Pancreas (tissue), 10 donors: Measurements from ENCODE around the gene SPARC. TPM values are rescaled to one million over a fixed set of nuclear protein-coding genes. Genes with fewer than 3 reads are reported as not detected.

Experiments used
- ATAC-seq, 4 donors: fragments of 200-7000 bp; cut with Tn5 transposase; one replicate each; pipeline versions ENCODE4 v1.8.0 to v1.9.1; 2020; ENCODE audit warnings: mild to moderate bottlenecking in 4 of 4, moderate library complexity in 4 of 4
- DNase-seq, 6 donors: peaks; one replicate each; pipeline ENCODE4 v3.0.0-alpha.2; 2020
- FAIRE-seq: peaks from 2 replicates; lab custom pipeline; 2012; peaks lifted over from hg19 to GRCh38; lab: Jason Lieb, UNC
- H3K27ac ChIP-seq, 4 donors: fragments of 200-600 bp; sonication (generic); 1 replicate in 3 of 4; 2 replicates in 1 of 4; pipeline versions ENCODE4 v1.5.0 to v1.8.0; 2020
- H3K27me3 ChIP-seq, 4 donors: fragments of 200-600 bp; one replicate each; pipeline ENCODE4 v1.8.0; 2021
- H3K36me3 ChIP-seq, 3 donors: fragments of 200-600 bp; sonication (generic) in 1 of 3; one replicate each; pipeline versions ENCODE4 v1.5.0 to v1.8.0; 2020 to 2021
- H3K4me1 ChIP-seq, 3 donors: fragments of 200-600 bp; one replicate each; pipeline ENCODE4 v1.8.0; 2021
- H3K4me3 ChIP-seq, 4 donors: fragments of 200-600 bp; sonication (generic) in 2 of 4; one replicate each; pipeline versions ENCODE4 v1.5.0 to v1.8.0; 2020 to 2021
- H3K9me3 ChIP-seq, 4 donors: fragments of 200-600 bp; one replicate each; pipeline ENCODE4 v1.8.0; 2021
- WGBS, 2 donors: extraction: QIAGEN DNeasy Blood & Tissue Kit; methylation state at CpG; one replicate each; pipeline ENCODE4 v1.1.7; 2013; 5-methylcytosine and 5-hydroxymethylcytosine counted together
- intact Hi-C, 3 donors: fragments of 100-400 bp; cut with DNase I; formaldehyde crosslinking; loops; one replicate each; pipeline versions ENCODE4 v1.11.1 to v1.14.2; 2022
- polyA plus RNA-seq, 2 donors: library from polyadenylated mRNA; stranded (reverse); fragments of 200-250 nt; gene quantifications; one replicate each; pipeline ENCODE4 v1.2.3, GENCODE V29; 2013
- total RNA-seq, 6 donors: library from RNA; stranded (reverse); fragmentation: NEBNext Ultra II Directional in 4 of 6; extraction: Animal tissue kit (Norgen Biotek cat#: 25700) in 4 of 6; gene quantifications; one replicate each; pipeline versions ENCODE4 v1.2.1 to v1.2.4, GENCODE V29; 2021 to 2023
- TF ChIP-seq, protein P1 (sequence below), 4 donors: fragments of 200-600 bp; sonication (generic) in 3 of 4; IDR thresholded peaks; one replicate each; pipeline versions ENCODE4 v1.5.0 to v1.8.0; 2021; ENCODE audit warnings: antibody characterized with exemption in 4 of 4
- donor health status: healthy with polysubstance abuse.
- donor health status: DM: no; HTN: no; CAD: no; lungs with moderate emphysema.
- donor health status: DM: no; HTN: no; CAD: no.
- donor health status: control.
- donor health status: control.
- donor health status: Bipolar disorder and iron deficiency.
- donor health status: DM: yes; HTN: yes; CAD: no.
- donor health status: DM: no; HTN: no; CAD: no.
- donor health status: DM: no; HTN: no; CAD: no.
- donor health status: DM: yes; HTN: yes; CAD: no.

Gene SPARC
- total and polyA plus RNA-seq, 8 donors: 27.2 to 608 (median 60.7) TPM

DNA sequence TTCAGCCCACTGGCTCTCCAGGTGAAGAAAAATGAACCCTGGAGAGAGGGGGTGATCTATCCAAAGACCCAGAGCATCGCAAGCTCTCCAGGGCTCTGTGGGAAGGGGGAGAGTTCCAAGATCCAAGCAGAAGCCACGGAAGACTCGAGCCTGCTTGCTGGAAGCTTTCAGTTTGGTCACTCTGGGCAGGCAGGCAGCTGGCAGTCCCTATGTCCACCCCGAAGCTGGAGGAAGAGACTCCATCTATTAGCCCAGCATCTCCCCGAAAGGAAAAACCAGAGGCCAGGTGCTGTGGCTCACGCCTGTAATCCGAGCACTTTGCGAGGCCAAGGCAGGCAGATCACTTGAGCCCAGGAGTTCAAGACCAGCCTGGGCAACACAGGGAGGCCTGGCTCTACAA lies 10.7 kb upstream of the SPARC start:
- no peaks in the 10 kb centered on the region for H3K27me3 ChIP-seq
- no peaks in the 10 kb centered on the region for H3K4me1 ChIP-seq
- ATAC-seq (no peak), DNase-seq (no peak), FAIRE-seq (no peak)
- H3K9me3 ChIP-seq: no peaks in the 10 kb centered on the region
- TF ChIP-seq, protein P1, sequence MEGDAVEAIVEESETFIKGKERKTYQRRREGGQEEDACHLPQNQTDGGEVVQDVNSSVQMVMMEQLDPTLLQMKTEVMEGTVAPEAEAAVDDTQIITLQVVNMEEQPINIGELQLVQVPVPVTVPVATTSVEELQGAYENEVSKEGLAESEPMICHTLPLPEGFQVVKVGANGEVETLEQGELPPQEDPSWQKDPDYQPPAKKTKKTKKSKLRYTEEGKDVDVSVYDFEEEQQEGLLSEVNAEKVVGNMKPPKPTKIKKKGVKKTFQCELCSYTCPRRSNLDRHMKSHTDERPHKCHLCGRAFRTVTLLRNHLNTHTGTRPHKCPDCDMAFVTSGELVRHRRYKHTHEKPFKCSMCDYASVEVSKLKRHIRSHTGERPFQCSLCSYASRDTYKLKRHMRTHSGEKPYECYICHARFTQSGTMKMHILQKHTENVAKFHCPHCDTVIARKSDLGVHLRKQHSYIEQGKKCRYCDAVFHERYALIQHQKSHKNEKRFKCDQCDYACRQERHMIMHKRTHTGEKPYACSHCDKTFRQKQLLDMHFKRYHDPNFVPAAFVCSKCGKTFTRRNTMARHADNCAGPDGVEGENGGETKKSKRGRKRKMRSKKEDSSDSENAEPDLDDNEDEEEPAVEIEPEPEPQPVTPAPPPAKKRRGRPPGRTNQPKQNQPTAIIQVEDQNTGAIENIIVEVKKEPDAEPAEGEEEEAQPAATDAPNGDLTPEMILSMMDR (IDR thresholded peaks at IDR 0.05): no peak
- 68 to 71% methylated on average over 8 of the region's 8 CpGs for WGBS, 2 donors
- no peak overlapping the region for H3K27ac ChIP-seq
- H3K4me3 ChIP-seq: no peak overlapping the region
- H3K36me3 ChIP-seq: no peaks in the 10 kb centered on the region
- intact Hi-C loops: no loop called here

DNA sequence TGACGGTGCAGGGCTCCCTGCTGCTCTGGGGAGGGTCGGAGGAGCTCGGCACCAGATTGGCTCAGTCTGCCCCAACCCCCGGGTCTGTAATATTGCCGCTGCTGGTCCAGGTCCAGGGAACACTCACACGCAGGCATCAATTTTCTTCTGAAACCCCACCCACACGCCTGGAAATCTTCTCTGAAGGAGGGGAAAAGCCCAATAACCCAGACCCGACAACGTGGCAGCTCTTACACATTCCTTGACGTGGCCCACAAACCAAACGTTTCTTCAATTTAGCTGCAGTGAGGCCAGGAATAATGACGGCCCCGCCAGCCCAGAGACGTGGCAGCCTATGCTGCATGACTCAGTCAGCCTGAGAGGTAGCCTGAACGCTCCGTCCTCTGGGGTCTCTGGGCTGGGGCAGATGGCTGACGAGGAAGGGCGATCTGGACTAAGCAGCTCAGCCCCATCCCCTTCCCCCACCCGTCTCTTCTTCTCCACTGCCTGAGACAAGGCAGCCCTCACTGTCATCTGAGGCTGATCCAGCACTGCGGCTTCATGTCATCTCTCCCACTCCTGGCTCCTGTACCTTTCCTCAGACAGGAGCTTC lies 9.9 kb upstream of the SPARC start:
- Histone ChIP-seq H3K36me3 (no peaks in the 10 kb centered on the region), H3K27ac (peak overlapping the region in 1 of 4 donors; percentile 23), H3K4me3 (no peak overlapping the region), H3K4me1 (no peaks in the 10 kb centered on the region), H3K9me3 (no peaks in the 10 kb centered on the region), H3K27me3 (no peaks in the 10 kb centered on the region)
- no peak for FAIRE-seq
- TF ChIP-seq, protein P1 (IDR thresholded peaks at IDR 0.05): no peak
- WGBS, 2 donors: 32 to 33% methylated on average over 20 of the region's 20 CpGs
- peak in 3 of 4 donors; percentile 44 to 59 (median 44) for ATAC-seq
- DNase-seq: peak in 3 of 6 donors; percentile 20 to 32 (median 22)
- intact Hi-C loops: no loop called here

DNA sequence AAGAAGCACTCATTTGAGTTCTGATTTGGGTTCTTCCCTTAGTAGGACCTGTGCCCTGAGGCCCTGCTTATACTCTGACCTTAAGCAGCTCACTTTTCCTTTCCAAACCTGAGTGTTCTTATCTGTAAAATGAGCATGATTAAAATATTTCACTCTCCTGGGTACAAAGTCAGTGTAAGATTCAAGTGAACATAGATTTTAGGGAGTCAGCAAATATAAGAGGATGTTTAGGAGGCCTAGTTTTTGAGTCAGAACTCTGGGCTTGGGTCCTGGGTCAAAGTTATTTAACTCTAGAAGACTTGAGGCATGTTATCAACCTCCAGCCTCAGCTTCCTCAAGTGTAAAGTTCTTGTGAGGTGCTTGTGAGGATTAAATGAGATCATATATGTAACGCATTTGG lies 8.7 kb upstream of the SPARC start:
- WGBS, 2 donors: 85 to 94% methylated on average over 1 of the region's 1 CpG
- Histone ChIP-seq H3K4me3 (no peak overlapping the region), H3K27ac (no peak overlapping the region), H3K9me3 (no peaks in the 10 kb centered on the region), H3K36me3 (no peaks in the 10 kb centered on the region), H3K4me1 (no peaks in the 10 kb centered on the region), H3K27me3 (no peaks in the 10 kb centered on the region)
- TF ChIP-seq, protein P1 (IDR thresholded peaks at IDR 0.05): no peak
- intact Hi-C loops: no loop called here
- FAIRE-seq (no peak), ATAC-seq (no peak), DNase-seq (no peak)

DNA sequence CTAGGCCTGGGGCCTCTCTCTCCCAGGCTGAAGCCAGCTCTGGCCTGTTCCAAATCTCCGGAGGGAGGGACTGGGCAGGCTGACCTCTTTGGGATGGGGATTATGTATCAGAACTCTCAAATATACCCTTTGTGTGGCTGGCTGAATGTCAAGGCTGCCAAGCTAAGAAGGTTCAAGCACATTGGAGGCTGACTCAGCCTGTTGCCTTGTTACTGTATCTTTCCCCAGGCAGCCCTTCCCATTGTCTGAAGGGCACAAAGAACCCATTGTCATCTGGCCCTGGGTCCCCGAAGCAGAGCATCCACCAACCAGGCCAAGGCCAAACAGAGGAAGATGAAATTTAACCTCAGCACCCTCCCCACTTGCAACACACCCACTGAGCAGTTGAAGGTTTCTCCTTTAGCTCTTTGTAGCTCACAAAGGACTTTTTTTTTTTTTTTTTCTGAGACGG lies 7.3 kb upstream of the SPARC start:
- 65 to 71% methylated on average over 3 of the region's 3 CpGs for WGBS, 2 donors
- TF ChIP-seq, protein P1 (IDR thresholded peaks at IDR 0.05): no peak
- no peaks in the 10 kb centered on the region for H3K27me3 ChIP-seq
- no peaks in the 10 kb centered on the region for H3K36me3 ChIP-seq
- H3K4me3 ChIP-seq: no peak overlapping the region
- ATAC-seq: no peak
- no peak for DNase-seq
- intact Hi-C loops: no loop called here
- no peaks in the 10 kb centered on the region for H3K4me1 ChIP-seq
- no peak overlapping the region for H3K27ac ChIP-seq
- H3K9me3 ChIP-seq: no peaks in the 10 kb centered on the region
- FAIRE-seq: no peak

DNA sequence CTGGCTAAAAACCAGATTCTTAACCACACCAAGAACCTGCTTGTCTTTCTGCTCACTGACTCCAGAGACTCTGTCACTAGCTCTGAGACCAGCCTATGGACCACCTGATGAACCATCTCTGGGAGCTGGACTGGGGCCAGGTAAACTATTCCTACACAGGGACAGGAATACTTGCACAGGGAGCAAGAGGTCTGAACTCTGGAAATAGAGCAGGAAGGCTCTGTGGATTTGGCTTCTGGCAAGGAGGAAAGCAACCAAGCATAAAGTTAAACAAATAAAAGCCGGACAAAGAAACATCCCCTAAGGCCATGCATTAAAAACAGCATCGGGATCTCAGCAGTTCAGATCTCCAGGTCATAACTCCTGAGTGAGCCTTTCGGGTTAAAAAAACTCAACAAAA lies 5.6 kb upstream of the SPARC start:
- FAIRE-seq (no peak), ATAC-seq (no peak), DNase-seq (no peak)
- no peaks in the 10 kb centered on the region for H3K4me1 ChIP-seq
- H3K4me3 ChIP-seq: no peak overlapping the region
- peaks cover 0 to 4% (median 0%) of the 10 kb centered on the region in 4 donors for H3K27me3 ChIP-seq
- no peaks in the 10 kb centered on the region for H3K36me3 ChIP-seq
- intact Hi-C loops: no loop called here
- no peak overlapping the region for H3K27ac ChIP-seq
- no peaks in the 10 kb centered on the region for H3K9me3 ChIP-seq
- TF ChIP-seq, protein P1 (IDR thresholded peaks at IDR 0.05): no peak
- WGBS, 2 donors: 80 to 87% methylated on average over 3 of the region's 3 CpGs
